Endothelial cell of umbilical vein (primary cell): ENCODE results near the gene CC2D1A.

Experiments
- EZH2 ChIP-seq: IDR thresholded peaks from 2 replicates; pipeline ENCODE4 v1.6.1; 2012; ENCODE audit warnings: borderline replicate concordance, low read depth, mild to moderate bottlenecking, moderate library complexity, low read length, inconsistent platforms; ENCODE audit not compliant: severe bottlenecking
- MAX ChIP-seq: IDR thresholded peaks from 2 replicates; pipeline ENCODE4 v1.6.1; 2011; ENCODE audit not compliant: insufficient read depth, insufficient read length
- POLR2A ChIP-seq: IDR thresholded peaks from 2 replicates; pipeline ENCODE4 v1.6.1; 2012; ENCODE audit warnings: low read depth, mild to moderate bottlenecking, control low read depth, low read length
- TF ChIP-seq, protein P1 (sequence below), 2 donors: IDR thresholded peaks; 1 replicate in 1 of 2; 2 replicates in 1 of 2; pipeline ENCODE4 v1.5.1; 2011; ENCODE audit warnings: low read length in 2 of 2, mild to moderate bottlenecking in 2 of 2, moderate library complexity in 2 of 2, control low read depth in 1 of 2, inconsistent platforms in 1 of 2, low read depth in 1 of 2; ENCODE audit not compliant: insufficient read depth in 1 of 2; ENCODE audit errors: extremely low read depth in 1 of 2

DNA sequence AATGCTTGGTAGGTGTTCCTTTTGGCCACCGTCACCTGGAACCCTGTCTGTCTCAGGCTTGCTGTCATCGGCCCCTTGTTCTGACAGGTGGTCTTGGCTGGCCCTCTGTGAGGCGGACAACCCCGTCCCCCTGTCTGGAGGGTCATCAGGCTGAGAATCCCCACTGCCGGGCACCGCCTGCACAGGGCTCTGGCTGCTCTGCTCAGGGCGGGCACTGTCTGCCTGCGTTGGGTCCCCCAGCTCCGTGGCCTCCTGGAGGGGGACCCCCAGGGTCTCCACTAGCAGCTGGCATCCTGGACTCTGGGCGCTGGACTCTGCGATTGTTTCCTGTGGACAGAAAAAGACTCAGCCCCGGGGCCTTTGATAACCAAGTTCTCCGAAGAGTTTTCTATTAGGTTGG is 15.9 kb upstream of the CC2D1A start:
- TF ChIP-seq, protein P1, sequence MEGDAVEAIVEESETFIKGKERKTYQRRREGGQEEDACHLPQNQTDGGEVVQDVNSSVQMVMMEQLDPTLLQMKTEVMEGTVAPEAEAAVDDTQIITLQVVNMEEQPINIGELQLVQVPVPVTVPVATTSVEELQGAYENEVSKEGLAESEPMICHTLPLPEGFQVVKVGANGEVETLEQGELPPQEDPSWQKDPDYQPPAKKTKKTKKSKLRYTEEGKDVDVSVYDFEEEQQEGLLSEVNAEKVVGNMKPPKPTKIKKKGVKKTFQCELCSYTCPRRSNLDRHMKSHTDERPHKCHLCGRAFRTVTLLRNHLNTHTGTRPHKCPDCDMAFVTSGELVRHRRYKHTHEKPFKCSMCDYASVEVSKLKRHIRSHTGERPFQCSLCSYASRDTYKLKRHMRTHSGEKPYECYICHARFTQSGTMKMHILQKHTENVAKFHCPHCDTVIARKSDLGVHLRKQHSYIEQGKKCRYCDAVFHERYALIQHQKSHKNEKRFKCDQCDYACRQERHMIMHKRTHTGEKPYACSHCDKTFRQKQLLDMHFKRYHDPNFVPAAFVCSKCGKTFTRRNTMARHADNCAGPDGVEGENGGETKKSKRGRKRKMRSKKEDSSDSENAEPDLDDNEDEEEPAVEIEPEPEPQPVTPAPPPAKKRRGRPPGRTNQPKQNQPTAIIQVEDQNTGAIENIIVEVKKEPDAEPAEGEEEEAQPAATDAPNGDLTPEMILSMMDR (IDR thresholded peaks at IDR 0.05; ENCODE audit: extremely low read depth in 1 of 2, insufficient read depth in 1 of 2, low read depth in 1 of 2, low read length in 2 of 2): no peak
- TF ChIP-seq MAX: no peak
- TF ChIP-seq POLR2A: no peak
- no peak for TF ChIP-seq EZH2
